Skin epidermis (tissue), 12 donors: Measurements from ENCODE around the gene PNMA1.

Source experiments
- H3K27ac ChIP-seq, 21 experiments: fragments of 200-600 bp; sonication (generic) in 11 of 21; one replicate each; pipeline ENCODE4 v1.5.0; 2020; ENCODE audit warnings: mild to moderate bottlenecking in 3 of 21, inconsistent platforms in 2 of 21, moderate library complexity in 2 of 21
- H3K4me3 ChIP-seq, 7 experiments: fragments of 200-600 bp; sonication (generic) in 2 of 7; one replicate each; pipeline ENCODE4 v1.5.0; 2020; ENCODE audit warnings: inconsistent platforms in 2 of 7, mild to moderate bottlenecking in 2 of 7, moderate library complexity in 1 of 7

Gene PNMA1

DNA sequence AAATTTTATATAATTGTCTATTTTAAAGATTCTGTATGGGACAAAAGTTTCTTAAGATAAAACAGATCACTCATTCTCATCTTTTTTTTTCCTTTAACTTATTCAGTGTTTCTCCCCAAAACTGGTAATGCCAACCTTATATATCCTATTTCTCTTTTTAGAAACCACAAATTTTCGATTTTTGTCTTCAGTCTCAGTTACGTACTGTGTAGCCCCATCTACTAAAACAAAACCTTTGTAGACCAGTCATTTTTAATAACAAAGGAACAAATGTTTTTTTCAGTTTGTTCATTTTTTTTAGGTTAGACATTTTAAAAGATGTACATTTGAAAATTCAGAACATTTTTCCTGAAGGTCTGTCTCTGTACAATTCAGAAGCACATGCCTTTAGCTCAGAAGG lies 18.2 kb downstream of the PNMA1 start:
- no peak overlapping the region for H3K27ac ChIP-seq
- H3K4me3 ChIP-seq: no peak overlapping the region

DNA sequence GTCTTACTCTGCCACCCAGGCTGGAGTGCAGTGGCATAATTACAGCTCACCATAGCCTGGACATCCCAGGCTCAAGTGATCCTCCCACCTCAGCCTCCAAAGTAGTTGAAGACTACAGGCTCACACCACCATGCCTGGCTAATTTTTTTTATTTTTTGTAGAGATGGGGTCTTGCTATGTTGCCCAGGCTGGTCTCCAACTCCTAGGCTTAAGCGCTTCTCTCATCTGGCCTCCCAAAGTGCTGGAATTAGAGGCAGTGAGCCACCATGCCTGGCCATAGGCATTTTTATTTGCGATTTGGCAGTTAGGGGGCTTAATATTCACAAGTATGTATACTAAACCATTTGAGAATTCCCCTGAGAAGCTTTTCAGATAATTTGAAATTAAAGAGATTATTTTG lies 19.1 kb downstream of the PNMA1 start:
- no peak overlapping the region for H3K4me3 ChIP-seq
- no peak overlapping the region for H3K27ac ChIP-seq

DNA sequence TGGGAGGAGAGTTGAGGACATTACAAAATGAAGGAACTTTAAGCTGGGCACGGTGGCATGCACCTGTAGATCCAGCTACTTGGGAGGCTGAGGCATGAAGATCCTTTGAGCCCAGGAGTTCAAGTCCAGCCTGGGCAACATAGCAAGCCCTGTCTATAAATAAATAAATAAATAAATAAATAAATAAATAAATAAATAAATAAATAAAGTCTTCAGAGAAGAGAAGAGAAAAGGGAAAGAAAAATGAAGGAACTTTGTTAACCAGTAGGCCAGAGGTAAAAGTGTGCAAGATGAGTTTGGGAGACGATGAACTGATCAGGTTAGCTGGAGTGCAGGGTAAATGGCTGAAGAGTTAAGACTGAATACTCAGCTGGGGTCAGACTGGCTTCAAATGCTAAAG lies 20.1 kb downstream of the PNMA1 start:
- H3K27ac ChIP-seq: no peak overlapping the region
- no peak overlapping the region for H3K4me3 ChIP-seq

DNA sequence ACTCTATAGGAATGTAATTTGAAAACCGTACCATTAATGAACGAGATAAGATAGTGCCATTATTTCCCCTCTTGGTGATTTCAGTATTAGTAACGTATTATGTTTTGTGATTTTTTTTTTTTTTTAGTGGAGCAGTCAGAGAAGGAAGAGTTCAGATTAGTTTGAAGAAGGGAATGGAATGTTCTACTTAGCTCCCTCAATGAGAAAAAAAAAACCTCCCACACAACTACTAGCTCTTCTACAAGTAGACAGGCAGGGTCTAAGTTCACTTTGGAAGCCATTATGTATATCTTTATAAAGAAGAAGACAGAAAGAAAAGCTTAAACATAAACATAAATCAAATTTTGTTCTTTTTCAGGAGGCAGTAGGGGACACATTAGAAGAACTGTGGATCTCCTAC lies 27.3 kb downstream of the PNMA1 start:
- Histone ChIP-seq H3K27ac (no peak overlapping the region), H3K4me3 (no peak overlapping the region)

DNA sequence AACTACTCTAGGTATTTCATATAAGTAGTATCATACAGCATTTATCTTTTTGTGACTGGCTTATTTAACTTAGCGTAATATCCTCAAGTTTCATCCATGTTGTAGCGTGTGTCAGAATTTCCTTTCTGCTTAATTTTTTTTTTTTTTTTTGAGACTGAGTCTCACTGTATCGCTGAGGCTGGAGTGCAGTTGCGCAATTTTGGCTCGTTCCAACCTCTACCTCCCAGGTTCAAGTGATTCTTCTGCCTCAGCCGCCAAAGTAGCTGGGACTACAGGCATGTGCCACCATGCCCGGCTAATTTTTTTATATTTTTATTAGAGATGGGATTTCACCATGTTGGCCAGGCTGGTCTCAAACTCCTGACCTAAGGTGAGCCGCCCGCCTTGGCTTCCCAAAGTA lies 28.9 kb downstream of the PNMA1 start:
- no peak overlapping the region for H3K4me3 ChIP-seq
- no peak overlapping the region for H3K27ac ChIP-seq

DNA sequence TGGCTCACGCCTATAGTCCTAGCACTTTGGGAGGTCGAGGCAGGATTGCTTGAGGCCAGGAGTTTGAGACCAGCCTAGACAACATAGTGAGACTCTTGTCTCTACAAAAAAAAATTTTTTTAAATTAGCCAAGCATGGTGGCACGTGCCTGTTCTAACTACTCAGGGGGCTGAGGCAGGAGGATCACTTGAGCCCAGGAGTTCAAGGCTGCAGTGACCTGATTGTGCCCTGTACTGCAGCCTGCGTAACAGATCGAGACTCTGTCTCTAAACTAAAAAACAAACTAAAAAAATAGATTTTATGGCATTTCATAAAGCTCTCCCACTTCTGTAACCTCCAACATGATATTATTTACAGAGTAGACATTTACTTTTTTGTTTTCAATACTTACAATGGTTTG lies 29.6 kb downstream of the PNMA1 start:
- H3K4me3 ChIP-seq: no peak overlapping the region
- H3K27ac ChIP-seq: no peak overlapping the region

DNA sequence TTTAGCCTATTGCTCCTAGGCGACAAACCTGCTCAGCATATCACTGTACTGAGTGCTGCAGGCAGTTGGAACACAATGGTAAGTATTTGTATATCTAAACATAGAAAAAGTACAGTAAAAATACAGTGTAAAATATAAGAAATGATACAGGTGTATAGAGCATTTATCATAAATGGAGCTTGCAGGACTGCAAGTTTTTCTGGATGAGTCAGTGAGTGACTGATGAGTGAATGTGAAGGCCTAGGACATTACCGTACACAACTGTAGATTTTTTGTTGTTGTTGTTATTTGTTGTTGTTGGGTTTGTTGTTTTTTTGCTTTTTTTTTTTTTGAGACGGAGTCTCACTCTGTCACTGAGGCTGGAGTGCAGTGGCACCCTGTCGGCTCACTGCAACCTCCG lies 33.4 kb downstream of the PNMA1 start:
- no peak overlapping the region for H3K4me3 ChIP-seq
- no peak overlapping the region for H3K27ac ChIP-seq

DNA sequence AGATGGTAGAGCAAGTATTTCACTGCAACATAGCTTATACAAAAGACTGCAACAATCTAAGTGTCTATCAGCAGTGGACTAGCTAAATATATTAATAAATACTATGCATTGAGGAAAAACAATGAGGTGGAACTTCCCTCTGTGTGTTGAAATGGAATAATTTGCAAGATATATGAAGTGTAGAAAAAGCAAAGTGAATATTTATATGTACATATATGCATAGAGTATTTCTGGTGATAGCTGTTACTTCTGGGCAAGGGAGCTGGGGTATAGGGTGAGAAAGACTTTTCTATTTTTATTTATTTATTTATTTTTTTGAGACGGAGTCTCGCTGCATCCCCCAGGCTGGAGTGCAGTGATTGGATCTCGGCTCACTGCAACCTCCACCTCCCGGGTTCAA lies 35.5 kb downstream of the PNMA1 start:
- Histone ChIP-seq H3K27ac (no peak overlapping the region), H3K4me3 (no peak overlapping the region)

DNA sequence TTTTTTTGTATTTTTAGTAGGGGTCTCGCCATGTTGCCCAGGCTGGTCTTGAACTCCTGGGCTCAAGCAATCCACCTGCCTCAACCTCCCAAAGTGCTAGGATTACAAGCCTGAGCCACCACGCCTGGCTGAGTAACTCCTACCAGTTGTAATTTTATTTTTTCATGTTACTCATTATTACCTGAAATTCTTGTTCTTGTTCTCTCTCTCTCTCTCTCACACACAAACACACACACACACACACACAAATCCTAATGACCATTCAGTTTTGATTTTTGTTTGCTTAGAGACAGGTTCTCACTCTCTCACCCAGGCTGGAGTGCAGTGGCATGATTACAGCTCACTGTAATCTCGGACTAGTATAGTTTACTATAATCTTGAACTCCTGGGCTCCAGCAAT lies 39.2 kb downstream of the PNMA1 start:
- Histone ChIP-seq H3K4me3 (no peak overlapping the region), H3K27ac (no peak overlapping the region)

DNA sequence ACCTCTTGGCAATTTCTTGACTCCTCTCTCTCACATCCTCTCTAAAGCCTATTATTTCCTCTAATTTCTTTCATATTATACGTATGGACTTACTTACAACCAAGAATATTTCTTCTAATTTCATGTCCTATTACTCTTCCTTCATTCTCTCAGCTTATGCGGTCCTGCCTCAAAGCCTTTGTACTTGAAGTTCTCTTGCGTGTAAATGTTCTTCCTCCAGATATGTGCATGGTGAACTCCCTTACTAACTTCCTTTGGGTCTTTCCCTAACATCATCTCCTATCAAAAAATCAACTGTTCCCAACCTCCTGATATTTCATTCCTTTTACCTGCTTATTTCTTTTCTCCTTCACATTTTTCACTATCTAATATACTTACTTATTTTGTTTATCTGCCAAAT lies 46.3 kb downstream of the PNMA1 start:
- Histone ChIP-seq H3K27ac (no peak overlapping the region), H3K4me3 (no peak overlapping the region)

DNA sequence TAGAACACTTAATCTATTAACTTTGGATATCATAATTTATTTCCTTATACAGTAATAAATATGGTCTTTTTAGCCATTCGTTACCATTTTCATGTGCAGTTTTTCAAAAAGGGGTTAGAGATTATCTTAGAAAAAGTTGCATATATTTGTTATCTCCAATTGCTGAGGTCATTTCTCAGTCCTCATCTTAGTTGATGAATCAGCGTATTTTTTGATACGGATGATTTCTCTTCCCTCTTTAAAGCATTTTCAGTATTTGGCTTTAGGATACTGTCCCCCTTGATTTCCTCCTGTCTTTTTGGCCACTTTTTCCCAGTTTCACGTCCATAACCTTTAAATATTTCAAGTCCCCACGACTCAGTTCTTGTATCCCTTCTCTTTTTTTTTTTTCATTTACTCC lies 47.6 kb downstream of the PNMA1 start:
- Histone ChIP-seq H3K27ac (no peak overlapping the region), H3K4me3 (no peak overlapping the region)

DNA sequence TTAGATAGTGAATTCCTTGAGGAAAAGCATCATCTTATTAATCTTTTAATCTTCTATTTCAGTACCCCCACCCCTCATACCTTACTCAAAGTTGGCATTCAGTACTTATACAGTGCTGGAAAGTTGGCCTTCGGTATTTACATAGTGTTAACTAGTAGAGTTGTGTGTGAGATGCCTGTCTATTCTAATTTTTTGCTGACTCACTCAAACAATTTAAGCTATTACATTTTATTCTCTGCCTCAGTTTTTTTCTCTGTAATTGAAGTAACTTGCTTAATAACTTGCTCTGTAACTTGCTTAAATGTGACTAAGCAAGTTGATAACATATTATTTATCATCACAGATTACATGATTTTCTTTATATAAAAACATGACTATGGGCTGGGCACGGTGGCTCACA lies 49.1 kb downstream of the PNMA1 start:
- H3K27ac ChIP-seq: no peak overlapping the region
- no peak overlapping the region for H3K4me3 ChIP-seq

DNA sequence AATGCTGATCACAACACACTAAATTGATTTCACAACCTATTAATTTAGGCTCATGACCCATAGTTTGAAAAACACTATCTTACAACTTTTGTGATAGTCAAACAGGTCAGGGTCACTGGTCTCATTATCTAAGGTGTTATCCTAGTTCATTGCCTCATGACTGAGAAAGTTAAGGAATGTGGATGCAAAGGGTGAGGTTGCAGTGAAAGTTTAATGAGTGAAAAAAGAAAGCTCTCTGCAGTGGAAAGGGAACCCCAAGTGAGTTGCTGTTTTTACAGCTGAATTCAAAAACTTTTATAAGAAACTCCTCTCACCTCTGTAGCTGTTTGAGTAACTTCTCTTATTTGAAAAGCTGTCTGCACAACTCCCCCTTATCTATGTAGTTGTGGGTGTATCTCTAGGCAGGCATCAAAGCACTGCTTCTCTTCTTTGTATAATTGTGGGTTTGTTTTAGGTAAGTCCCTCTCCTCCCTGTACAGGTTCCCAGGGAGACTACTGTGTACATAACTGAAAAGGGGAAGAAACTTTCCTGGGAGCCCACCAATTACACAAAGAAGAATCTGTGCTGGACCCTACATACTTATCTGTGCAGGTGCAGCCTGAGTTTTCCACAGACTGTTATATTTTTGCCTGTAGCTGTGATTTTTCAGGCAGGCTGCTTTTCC lies 50.5 kb downstream of the PNMA1 start:
- no peak overlapping the region for H3K4me3 ChIP-seq
- H3K27ac ChIP-seq: no peak overlapping the region

DNA sequence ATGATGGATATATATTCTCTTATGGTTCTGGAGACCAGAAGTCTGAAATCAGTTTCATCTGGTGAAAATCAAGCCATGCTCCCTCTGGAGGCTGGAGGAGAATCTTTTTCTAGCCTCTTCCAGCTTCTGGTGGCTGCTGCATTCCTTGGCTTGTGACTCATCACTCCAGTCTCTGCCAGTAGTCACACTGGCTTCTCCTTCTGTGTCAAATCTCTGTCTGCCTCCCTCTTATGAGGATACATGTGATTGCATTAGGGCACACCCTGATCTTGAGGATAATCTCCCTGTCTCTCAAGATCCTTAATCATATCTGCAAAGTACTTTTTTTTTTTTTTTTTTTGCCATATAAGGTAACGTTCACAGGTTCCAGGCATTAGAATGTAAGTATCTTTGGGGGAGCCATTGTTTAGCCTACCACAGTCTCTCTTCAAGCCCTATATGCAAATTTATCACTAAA lies 51.7 kb downstream of the PNMA1 start:
- Histone ChIP-seq H3K27ac (no peak overlapping the region), H3K4me3 (no peak overlapping the region)

DNA sequence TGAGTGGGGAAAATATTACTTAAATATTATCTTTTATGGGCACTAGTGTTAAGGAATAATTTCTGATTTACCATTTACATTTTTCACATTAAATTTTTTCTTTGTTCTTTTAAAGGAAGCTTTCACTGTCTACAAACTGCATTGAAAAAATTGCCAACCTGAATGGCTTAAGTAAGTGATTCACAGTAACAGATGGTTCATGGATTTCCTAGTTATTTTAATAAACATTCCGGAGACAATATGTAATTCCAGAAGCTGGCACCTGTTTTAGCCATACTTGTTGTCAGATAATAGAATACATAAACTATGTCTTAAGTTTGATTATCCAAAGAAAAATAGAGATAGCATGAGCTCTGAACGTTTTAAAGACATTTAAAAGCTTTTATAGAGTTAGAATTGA lies 52.3 kb downstream of the PNMA1 start:
- no peak overlapping the region for H3K4me3 ChIP-seq
- H3K27ac ChIP-seq: no peak overlapping the region
